SK-N-SH (cell line): ENCODE measurements around the gene CSPG4. TPM values are rescaled to one million over a fixed set of nuclear protein-coding genes. Genes with fewer than 3 reads are reported as not detected.

Source experiments
- CTCF ChIA-PET: fragments of 300-600, 350-600 bp; formaldehyde crosslinking; extraction: SDS; loops from one replicate; lab custom pipeline; 2021; lab: Yijun Ruan, JAX
- POLR2A ChIA-PET: fragments of 350-600 bp; sonication (Branson Sonifier 250); formaldehyde crosslinking; extraction: SDS; loops from one replicate; lab custom pipeline; 2020; ENCODE audit warnings: antibody characterized with exemption, inconsistent platforms; lab: Yijun Ruan, JAX
- DNase-seq: peaks from one replicate; pipeline ENCODE4 v3.0.0; 2012
- H2AFZ ChIP-seq: fragments of 200-600 bp; sonication (generic); 2 replicates; pipeline ENCODE4 v1.8.1; 2016; ENCODE audit warnings: antibody characterized with exemption, mild to moderate bottlenecking, low read depth
- H3F3A ChIP-seq: fragments of 200-600 bp; sonication (generic); replicated peaks from 2 replicates; pipeline ENCODE3; 2016; ENCODE audit warnings: antibody characterized with exemption, mild to moderate bottlenecking; ENCODE audit not compliant: insufficient read depth
- H3K27ac ChIP-seq, 2 experiments: fragments of 200-500 bp in 1 of 2; fragments of 200-600 bp in 1 of 2; sonication (Bioruptor generic) in 1 of 2; sonication (generic), shearing (Covaris generic) in 1 of 2; 2 replicates each; pipeline versions ENCODE4 v1.5.1 to v1.6.1; 2014 to 2016; ENCODE audit warnings: low read depth in 2 of 2, inconsistent platforms in 1 of 2, low read length in 1 of 2, mild to moderate bottlenecking in 1 of 2, mixed read lengths in 1 of 2
- H3K27me3 ChIP-seq: fragments of 200-600 bp; sonication (generic), shearing (Covaris generic); 2 replicates; pipeline ENCODE4 v1.6.1; 2016; ENCODE audit warnings: mixed run types; ENCODE audit not compliant: insufficient read depth
- H3K36me3 ChIP-seq, 2 experiments: fragments of 200-500 bp in 1 of 2; fragments of 200-600 bp in 1 of 2; sonication (Bioruptor generic) in 1 of 2; sonication (generic) in 1 of 2; replicated peaks in 1 of 2; 2 replicates each; pipeline versions ENCODE3 to v1.5.1; 2014 to 2016; ENCODE audit warnings: low read length in 1 of 2, mild to moderate bottlenecking in 1 of 2; ENCODE audit not compliant: insufficient read depth in 2 of 2, control insufficient read depth in 1 of 2
- H3K4me1 ChIP-seq, 2 experiments: fragments of 200-500 bp in 1 of 2; fragments of 200-600 bp in 1 of 2; sonication (Bioruptor generic) in 1 of 2; sonication (generic), shearing (Covaris generic) in 1 of 2; 2 replicates each; pipeline versions ENCODE4 v1.5.1 to v1.6.1; 2014 to 2016; ENCODE audit warnings: low read depth in 1 of 2, low read length in 1 of 2, mixed run types in 1 of 2; ENCODE audit not compliant: insufficient read depth in 2 of 2, control insufficient read depth in 1 of 2
- H3K4me2 ChIP-seq: fragments of 200-600 bp; sonication (generic), shearing (Covaris generic); 2 replicates; pipeline ENCODE4 v1.6.1; 2017; ENCODE audit warnings: mixed run types
- H3K4me3 ChIP-seq, 2 experiments: fragments of 200-500 bp in 1 of 2; fragments of 200-600 bp in 1 of 2; sonication (Bioruptor generic) in 1 of 2; sonication (generic), shearing (Covaris generic) in 1 of 2; 2 replicates each; pipeline versions ENCODE4 v1.5.1 to v1.8.1; 2014 to 2016; ENCODE audit warnings: low read depth in 2 of 2, inconsistent platforms in 1 of 2, low read length in 1 of 2, mild to moderate bottlenecking in 1 of 2, mixed read lengths in 1 of 2, moderate library complexity in 1 of 2
- H3K79me2 ChIP-seq: fragments of 200-600 bp; sonication (generic); 2 replicates; pipeline ENCODE4 v1.8.1; 2017; ENCODE audit warnings: mild to moderate bottlenecking; ENCODE audit not compliant: insufficient read depth
- H3K9ac ChIP-seq: fragments of 200-600 bp; sonication (generic); 2 replicates; pipeline ENCODE4 v1.6.1; 2017; ENCODE audit warnings: mixed run types
- H3K9me2 ChIP-seq: fragments of 200-600 bp; sonication (generic); 2 replicates; pipeline ENCODE4 v1.6.1; 2017; ENCODE audit warnings: mixed run types
- H3K9me3 ChIP-seq: fragments of 200-600 bp; sonication (generic); 2 replicates; pipeline ENCODE4 v1.6.1; 2017; ENCODE audit warnings: mixed run types, mild to moderate bottlenecking, moderate library complexity
- H4K20me1 ChIP-seq: fragments of 200-600 bp; sonication (generic); 2 replicates; pipeline ENCODE4 v1.6.1; 2017; ENCODE audit warnings: mild to moderate bottlenecking, mixed run types; ENCODE audit not compliant: insufficient read depth
- CHD2 ChIP-seq: fragments of 150-350 bp; IDR thresholded peaks from 2 replicates; pipeline ENCODE4 v1.6.1; 2018; ENCODE audit warnings: low read length; ENCODE audit not compliant: partially characterized antibody
- CTCF ChIP-seq: fragments of 200-600 bp; sonication (generic); IDR thresholded peaks from 2 replicates; pipeline ENCODE4 v1.6.1; 2017; ENCODE audit warnings: antibody characterized with exemption, mild to moderate bottlenecking, moderate library complexity
- ELF1 ChIP-seq: IDR thresholded peaks from 2 replicates; pipeline ENCODE4 v1.4.0; 2012
- EP300 ChIP-seq, 2 experiments: IDR thresholded peaks; 2 replicates each; pipeline versions ENCODE4 v1.4.0 to v1.6.1; 2012; ENCODE audit warnings: borderline replicate concordance in 1 of 2, low read depth in 1 of 2, low read length in 1 of 2
- EZH2phosphoT487 ChIP-seq: fragments of 200-600 bp; sonication (generic); IDR thresholded peaks from 2 replicates; pipeline ENCODE4 v1.6.1; 2017; ENCODE audit warnings: low read depth, mixed run types, mild to moderate bottlenecking, antibody characterized with exemption, moderate library complexity, borderline replicate concordance
- FOSL2 ChIP-seq: IDR thresholded peaks from 2 replicates; pipeline ENCODE4 v1.4.0; 2012; ENCODE audit warnings: low read depth, mild to moderate bottlenecking, moderate library complexity, borderline replicate concordance
- FOXM1 ChIP-seq: IDR thresholded peaks from 2 replicates; pipeline ENCODE4 v1.4.0; 2012; ENCODE audit warnings: low read depth, mild to moderate bottlenecking
- GATA2 ChIP-seq: sonication (generic); formaldehyde crosslinking; IDR thresholded peaks from 2 replicates; pipeline ENCODE4 v1.5.0; 2020; ENCODE audit warnings: mild to moderate bottlenecking, missing genetic modification reagents
- IRF3 ChIP-seq: fragments of 150-350 bp; IDR thresholded peaks from 2 replicates; pipeline ENCODE4 v1.6.1; 2016; ENCODE audit warnings: mild to moderate bottlenecking, low read depth, low read length
- JUND ChIP-seq: IDR thresholded peaks from 2 replicates; pipeline ENCODE4 v1.4.0; 2012
- NFIC ChIP-seq: IDR thresholded peaks from 2 replicates; pipeline ENCODE4 v1.4.0; 2012; ENCODE audit warnings: borderline replicate concordance
- NRF1 ChIP-seq: IDR thresholded peaks from 2 replicates; pipeline ENCODE4 v1.6.1; 2012; ENCODE audit warnings: low read depth, mild to moderate bottlenecking, low read length
- POLR2AphosphoS5 ChIP-seq: IDR thresholded peaks from 2 replicates; pipeline ENCODE4 v1.6.1; 2012; ENCODE audit warnings: low read depth, low read length
- RAD21 ChIP-seq: IDR thresholded peaks from 2 replicates; pipeline ENCODE4 v1.6.1; 2012; ENCODE audit warnings: mild to moderate bottlenecking, low read length
- RCOR1 ChIP-seq: fragments of 150-350 bp; IDR thresholded peaks from 2 replicates; pipeline ENCODE4 v1.6.1; 2017; ENCODE audit warnings: antibody characterized with exemption, low read length
- REST ChIP-seq: IDR thresholded peaks from 2 replicates; pipeline ENCODE4 v1.6.1; 2012; ENCODE audit warnings: mild to moderate bottlenecking, low read depth, low read length, moderate library complexity
- RXRA ChIP-seq: IDR thresholded peaks from 2 replicates; pipeline ENCODE4 v1.4.0; 2012; ENCODE audit warnings: low read depth, mild to moderate bottlenecking, borderline replicate concordance
- SIN3A ChIP-seq: IDR thresholded peaks from 2 replicates; pipeline ENCODE4 v1.6.1; 2012; ENCODE audit warnings: low read depth, mild to moderate bottlenecking, low read length, moderate library complexity, borderline replicate concordance
- SMC3 ChIP-seq: IDR thresholded peaks from 2 replicates; pipeline ENCODE4 v1.6.1; 2012; ENCODE audit warnings: low read depth, low read length, improper control_type of control experiment
- TAF1 ChIP-seq: IDR thresholded peaks from 2 replicates; pipeline ENCODE4 v1.6.1; 2012; ENCODE audit warnings: low read depth, mild to moderate bottlenecking, low read length, moderate library complexity, borderline replicate concordance
- USF2 ChIP-seq: fragments of 150-350 bp; IDR thresholded peaks from 2 replicates; pipeline ENCODE4 v1.6.1; 2017; ENCODE audit warnings: antibody characterized with exemption, low read length, low read depth, borderline replicate concordance
- YY1 ChIP-seq: IDR thresholded peaks from 2 replicates; pipeline ENCODE4 v1.4.0; 2012; ENCODE audit warnings: low read depth, mild to moderate bottlenecking
- whole genome bisulfite sequencing: methylation state at CpG from one replicate; pipeline ENCODE4 v1.1.6; 2017; ENCODE audit warnings: low lambda C conversion rate; 5-methylcytosine and 5-hydroxymethylcytosine counted together
- polyA plus RNA-seq, 3 experiments: library from polyadenylated mRNA; depleted of rRNA; stranded (reverse); fragments of >200 nt; gene quantifications; 2 replicates each; pipeline ENCODE4 v1.2.3, GENCODE V29; 2012
- TF ChIP-seq, protein P1 (sequence below): IDR thresholded peaks from 2 replicates; pipeline ENCODE4 v1.4.0; 2012; ENCODE audit warnings: low read depth, borderline replicate concordance

The CSPG4 gene
- polyA plus RNA-seq, 1 of the 3 experiments (the other 2 are of a cell fraction): 0.35 TPM

DNA sequence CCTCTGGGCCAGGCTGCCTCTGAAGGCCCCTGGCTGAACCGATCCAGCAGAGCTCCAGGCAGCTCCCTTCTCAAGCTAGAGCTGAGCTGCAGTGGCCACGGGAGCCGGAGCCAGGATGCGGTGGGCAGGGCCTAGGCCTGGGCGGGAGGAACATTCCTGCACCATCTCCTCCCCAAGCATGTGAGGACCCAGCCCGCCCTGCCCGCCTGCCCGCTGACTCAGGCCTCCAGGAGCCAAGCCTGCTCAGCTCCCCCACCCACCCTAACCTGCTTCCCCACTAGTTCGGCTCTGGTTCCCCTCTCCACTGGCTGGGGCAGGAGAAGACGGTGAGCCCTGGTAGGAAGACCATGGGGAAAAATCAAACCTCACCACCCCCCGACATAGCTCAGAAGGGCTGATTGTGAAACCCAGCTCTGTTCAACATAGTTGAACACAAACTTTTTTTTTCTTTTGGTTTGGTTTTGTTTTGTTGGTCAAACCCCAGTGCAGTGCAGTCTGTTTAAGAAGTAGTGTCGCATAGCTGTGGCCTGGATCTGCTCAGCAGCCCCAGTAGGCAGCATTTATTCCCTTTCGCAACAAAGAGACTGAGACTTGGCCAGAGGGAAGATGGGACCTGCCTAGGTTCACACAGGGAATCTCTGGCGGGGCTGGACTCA, 51.4 kb downstream of the CSPG4 start:
- peaks cover 4% of the 10 kb centered on the region; the same call in 1 of the 2 replicates for H4K20me1 ChIP-seq
- H3K9me3 ChIP-seq: no peaks in the 10 kb centered on the region
- H3K4me3 ChIP-seq: no peak overlapping the region
- peaks cover 0 to 13% of the 10 kb centered on the region in 2 experiments for H3K36me3 ChIP-seq
- 76% methylated on average over 9 of the region's 14 CpGs for WGBS
- H3K79me2 ChIP-seq: peaks cover 30% of the 10 kb centered on the region
- H2AFZ ChIP-seq: no peak overlapping the region
- peak overlapping the region; percentile 72 for H3K9ac ChIP-seq
- ChIA-PET CTCF (interaction anchor here (1.6 to 3.2 kb wide), 3 partner anchors 12 to 294 kb away, joined by 4 to 22 read pairs (median 5); partner anchors contain the start of gene SNX33), POLR2A (interaction anchor here (1.8 to 1.9 kb wide), 2 partner anchors 14 to 21 kb away, joined by 6 read pairs; partner anchors contain the start of genes IMP3 and SNX33)
- H3K4me2 ChIP-seq: peak overlapping the region; percentile 58
- H3K27ac ChIP-seq: peak overlapping the region; percentile 77 to 96
- peaks cover 20 to 34% of the 10 kb centered on the region in 2 experiments; a peak in 3 of 4 replicates for H3K4me1 ChIP-seq
- no peak for DNase-seq
- H3K27me3 ChIP-seq: no peaks in the 10 kb centered on the region
- no peaks in the 10 kb centered on the region for H3K9me2 ChIP-seq
- peaks cover 26% of the 10 kb centered on the region for H3F3A ChIP-seq
- TF ChIP-seq TAF1: peak; percentile 72; the same call in 1 of the 2 replicates
- no peak for TF ChIP-seq IRF3
- no peak for TF ChIP-seq EZH2phosphoT487
- no peak for TF ChIP-seq REST
- TF ChIP-seq USF2: no peak
- no peak for TF ChIP-seq CTCF
- no peak for TF ChIP-seq SMC3
- no peak for TF ChIP-seq NRF1
- TF ChIP-seq JUND: no peak; the same call in 1 of the 2 replicates
- TF ChIP-seq ELF1: no peak
- TF ChIP-seq FOXM1: no peak
- TF ChIP-seq CHD2: no peak
- peak; percentile 74 for TF ChIP-seq POLR2AphosphoS5
- TF ChIP-seq RAD21: no peak
- TF ChIP-seq GATA2 (CRISPR knock-in tag): no peak
- TF ChIP-seq FOSL2: peak; percentile 38; the same call in 1 of the 2 replicates
- no peak for TF ChIP-seq RCOR1
- TF ChIP-seq, protein P1, sequence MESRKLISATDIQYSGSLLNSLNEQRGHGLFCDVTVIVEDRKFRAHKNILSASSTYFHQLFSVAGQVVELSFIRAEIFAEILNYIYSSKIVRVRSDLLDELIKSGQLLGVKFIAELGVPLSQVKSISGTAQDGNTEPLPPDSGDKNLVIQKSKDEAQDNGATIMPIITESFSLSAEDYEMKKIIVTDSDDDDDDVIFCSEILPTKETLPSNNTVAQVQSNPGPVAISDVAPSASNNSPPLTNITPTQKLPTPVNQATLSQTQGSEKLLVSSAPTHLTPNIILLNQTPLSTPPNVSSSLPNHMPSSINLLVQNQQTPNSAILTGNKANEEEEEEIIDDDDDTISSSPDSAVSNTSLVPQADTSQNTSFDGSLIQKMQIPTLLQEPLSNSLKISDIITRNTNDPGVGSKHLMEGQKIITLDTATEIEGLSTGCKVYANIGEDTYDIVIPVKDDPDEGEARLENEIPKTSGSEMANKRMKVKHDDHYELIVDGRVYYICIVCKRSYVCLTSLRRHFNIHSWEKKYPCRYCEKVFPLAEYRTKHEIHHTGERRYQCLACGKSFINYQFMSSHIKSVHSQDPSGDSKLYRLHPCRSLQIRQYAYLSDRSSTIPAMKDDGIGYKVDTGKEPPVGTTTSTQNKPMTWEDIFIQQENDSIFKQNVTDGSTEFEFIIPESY: no peak
- 0 out of 4 replicates have a peak, but pooled peaks of 1 of the 2 experiments have one; percentile 28 for TF ChIP-seq EP300 (IDR thresholded peaks at IDR 0.05; ENCODE audit: borderline replicate concordance in 1 of 2, low read depth in 1 of 2, low read length in 1 of 2)
- no peak for TF ChIP-seq YY1
- TF ChIP-seq NFIC: peak; percentile 41; the same call in 1 of the 2 replicates
- TF ChIP-seq RXRA: no peak
- no peak for TF ChIP-seq SIN3A
